GM19238 (cell line): Measurements from ENCODE around the gene VCP.

ENCODE experiments used
- DNase-seq: peaks from one replicate; pipeline ENCODE4 v3.0.0; 2011; ENCODE audit warnings: low spot score; ENCODE audit not compliant: insufficient read length

VCP gene

DNA sequence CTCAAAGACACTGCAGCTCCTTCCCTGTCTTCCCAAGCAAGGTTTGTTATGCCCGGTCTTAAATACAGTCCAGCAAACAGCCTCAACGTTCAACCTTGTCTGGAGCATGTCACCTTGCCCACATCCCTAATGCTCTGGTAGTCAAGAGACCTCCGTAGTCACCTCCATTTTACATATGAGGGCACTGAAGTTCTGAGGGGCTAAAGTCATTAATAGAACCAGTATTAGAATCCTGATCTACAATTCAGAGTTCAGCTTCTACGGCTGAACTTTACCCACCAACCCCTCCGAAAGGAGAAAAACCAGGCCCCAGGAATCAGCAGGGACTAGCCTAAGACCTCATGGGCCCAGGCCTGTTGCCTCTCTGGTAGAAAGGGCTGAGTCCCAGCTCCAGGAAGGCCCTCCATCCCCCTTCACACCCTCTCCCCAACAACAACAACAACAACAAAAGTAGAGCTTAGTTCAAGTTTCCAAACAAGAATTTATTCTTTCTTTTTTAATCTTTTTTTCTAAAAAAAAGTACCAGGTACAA lies 31.3 kb upstream of the VCP start:
- DNase-seq = no peak

GRCh38 chr9:35102769-35103659 lies 30.6 kb upstream of the VCP start, which contains the start of gene STOML2:
TSS of gene STOML2 (minus strand) at chr9:35103131. CDS start at chr9:35103094, 37 bp downstream.
- peak; percentile 96 for DNase-seq

DNA sequence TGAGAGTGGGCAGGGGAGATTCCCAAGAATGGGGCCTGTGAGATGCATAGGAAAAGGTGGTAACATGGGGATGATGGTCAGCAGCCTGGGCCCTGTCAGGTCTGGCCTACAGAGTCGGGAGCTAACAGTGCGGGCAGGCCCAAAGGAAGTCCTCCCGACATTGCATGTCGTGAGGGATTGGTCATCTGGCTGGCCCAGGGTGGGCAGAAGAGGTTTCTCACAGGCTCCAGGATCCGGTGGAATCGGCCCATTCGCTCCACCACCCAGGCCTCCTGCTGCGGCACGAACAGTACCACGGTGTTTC lies 30.0 kb upstream of the VCP start:
- DNase-seq = no peak

GRCh38 chr9:35097573-35097972 lies 25.1 kb upstream of the VCP start:
- no peak for DNase-seq

DNA sequence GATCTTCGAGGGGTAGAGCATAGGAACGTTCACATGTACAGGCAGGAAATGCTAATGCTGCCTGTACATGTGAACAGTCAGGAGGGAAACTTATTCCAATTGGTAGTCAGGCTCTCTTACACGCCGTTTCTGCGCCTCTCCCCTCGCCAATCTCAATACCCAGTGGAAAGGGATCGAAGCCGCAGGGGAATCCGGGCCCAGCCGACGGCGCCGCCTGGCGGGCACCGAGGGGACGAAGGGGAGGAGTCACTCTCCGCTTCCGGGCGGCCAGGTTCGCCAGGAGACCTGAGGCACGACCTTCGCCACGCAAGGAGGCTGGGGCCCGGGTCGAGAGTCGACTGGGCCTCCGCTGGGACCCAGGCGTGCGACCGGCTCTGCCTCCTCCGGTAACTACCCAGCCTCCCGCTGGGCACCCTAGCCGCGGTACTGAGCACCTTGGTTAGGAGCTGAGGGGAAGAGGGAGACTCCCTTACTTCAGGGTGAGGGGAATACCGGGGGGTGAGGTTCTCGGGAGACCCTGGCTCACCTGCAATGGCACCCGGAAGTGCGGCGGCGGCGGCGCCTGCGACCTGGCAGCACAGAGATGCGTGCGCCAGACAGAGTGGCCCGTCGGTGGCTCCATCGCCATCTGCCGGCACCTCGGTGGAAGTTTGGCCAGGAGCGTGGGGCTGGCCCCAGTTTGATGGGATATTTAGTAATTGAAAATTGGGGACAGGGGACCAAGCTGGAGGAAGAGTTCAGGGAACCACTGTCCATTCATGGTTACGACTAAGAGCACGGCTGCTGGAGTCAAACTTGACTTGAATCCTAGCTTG lies 23.8 kb upstream of the VCP start, which contains the start of gene PIGO:
Gene PIGO, minus strand, starts transcription at position 557 of the 815 bp plus-strand sequence. CDS start 1,026 bp downstream, outside the sequence.
- DNase-seq = peak; percentile 89

GRCh38 chr9:35091536-35091935 lies 19.1 kb upstream of the VCP start:
- no peak for DNase-seq

- no peak for DNase-seq
Observed at GRCh38 chr9:35089434-35089833, 17.0 kb upstream of the VCP start.

GRCh38 chr9:35085078-35085477 lies 12.7 kb upstream of the VCP start:
- DNase-seq = no peak

DNA sequence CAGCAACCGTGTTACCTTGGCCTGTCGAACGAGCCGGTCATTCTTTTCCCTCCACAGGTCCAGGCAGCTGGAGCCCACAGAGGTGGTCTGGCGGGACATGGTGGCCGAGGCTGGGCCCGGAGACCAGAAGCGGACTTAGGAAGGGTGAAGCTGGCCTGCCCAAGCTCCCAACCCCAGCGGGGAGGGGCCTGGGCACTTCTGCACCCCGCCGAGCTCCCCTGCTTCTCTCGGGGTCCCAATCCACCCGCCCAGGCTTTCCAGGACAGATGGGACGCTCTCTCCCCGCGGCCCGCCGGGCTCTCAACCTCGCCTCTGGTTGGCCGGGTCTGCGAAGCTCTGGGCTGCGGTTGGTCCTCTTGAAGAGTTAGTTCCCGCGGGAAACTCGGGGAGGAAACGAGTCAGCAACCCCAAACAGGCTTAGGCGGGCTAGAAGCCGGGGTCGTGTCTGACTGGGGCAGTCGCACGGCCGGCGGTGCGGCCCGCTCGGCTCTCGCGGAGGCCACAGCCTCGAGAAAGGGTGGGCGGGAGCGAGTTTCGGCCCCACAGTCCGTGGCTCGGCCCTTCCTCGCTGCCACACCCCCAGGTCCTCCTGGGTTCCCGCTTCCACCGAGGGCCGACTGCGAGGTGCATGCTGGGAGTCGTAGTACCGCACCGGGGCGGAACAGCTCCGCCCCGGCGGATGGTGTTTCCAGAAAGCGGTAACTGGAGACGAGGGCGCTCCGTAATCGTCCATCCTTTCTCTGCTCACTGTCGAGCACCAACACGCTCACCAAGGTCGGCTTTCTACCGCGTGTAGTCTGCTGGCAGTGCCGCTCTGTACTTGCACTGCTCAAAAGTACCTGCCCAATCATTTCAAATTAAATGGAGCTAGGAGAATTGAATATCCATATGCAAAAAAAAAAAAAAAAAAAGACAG lies 7.3 kb upstream of the VCP start, which contains the start of gene FANCG:
Gene FANCG, minus strand, starts transcription at position 517 of the 916 bp plus-strand sequence. Its CDS starts 418 bp downstream, at position 99.
- DNase-seq = peak; percentile 87

GRCh38 chr9:35079041-35079425 lies 6.6 kb upstream of the VCP start:
- DNase-seq = no peak

GRCh38 chr9:35078066-35078465 lies 5.6 kb upstream of the VCP start:
- DNase-seq = no peak

GRCh38 chr9:35076848-35077247 lies 4.4 kb upstream of the VCP start:
- no peak for DNase-seq

- DNase-seq = no peak
Observed at GRCh38 chr9:35075358-35075757, 2.9 kb upstream of the VCP start.

DNA sequence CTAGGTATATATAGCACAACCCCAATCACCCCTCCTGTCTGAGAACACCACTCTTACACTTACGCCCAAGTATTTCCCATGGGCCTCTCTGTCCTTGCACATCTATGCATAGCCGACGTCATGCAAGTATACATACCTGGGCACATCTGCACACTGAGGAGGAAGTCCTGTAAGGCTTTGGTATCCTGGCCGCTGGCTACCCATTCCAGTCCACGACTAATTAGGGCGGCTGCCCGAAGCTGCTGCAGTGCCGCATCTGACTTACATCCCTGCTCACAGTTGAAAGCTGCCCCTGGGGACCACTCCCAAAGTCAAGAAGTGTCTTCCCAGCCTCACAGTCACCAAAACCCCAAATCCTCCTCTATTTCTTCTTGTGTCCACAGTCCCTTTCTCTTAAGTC lies 2.4 kb upstream of the VCP start:
- DNase-seq = no peak

DNA sequence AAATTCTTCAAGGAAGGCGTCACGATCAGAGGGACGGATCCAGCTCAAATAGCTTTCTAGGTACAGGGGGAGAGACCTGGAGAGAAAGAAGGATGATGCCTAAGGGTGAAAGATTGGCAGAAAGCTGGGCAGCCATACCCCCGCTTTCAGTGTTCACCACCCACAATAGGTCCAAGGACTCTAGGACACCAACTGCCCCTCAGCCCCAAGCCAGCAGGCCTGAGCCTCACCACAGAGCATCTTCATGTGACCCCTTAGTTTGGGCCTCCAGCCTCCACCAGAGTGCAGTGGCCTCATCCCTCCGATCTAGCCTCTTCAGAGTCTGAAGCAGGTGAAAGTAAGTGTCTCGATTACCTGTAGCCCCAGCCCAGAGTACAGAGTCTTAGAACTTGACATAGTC lies 1.7 kb upstream of the VCP start:
- DNase-seq = no peak

- no peak for DNase-seq
Observed at GRCh38 chr9:35073279-35073612, 821 bp upstream of the VCP start.

- peak; percentile 79 for DNase-seq
Observed at GRCh38 chr9:35071814-35072460, 488 bp downstream of the VCP start.

- no peak for DNase-seq
Observed at GRCh38 chr9:35070823-35071813, 1.3 kb downstream of the VCP start.

DNA sequence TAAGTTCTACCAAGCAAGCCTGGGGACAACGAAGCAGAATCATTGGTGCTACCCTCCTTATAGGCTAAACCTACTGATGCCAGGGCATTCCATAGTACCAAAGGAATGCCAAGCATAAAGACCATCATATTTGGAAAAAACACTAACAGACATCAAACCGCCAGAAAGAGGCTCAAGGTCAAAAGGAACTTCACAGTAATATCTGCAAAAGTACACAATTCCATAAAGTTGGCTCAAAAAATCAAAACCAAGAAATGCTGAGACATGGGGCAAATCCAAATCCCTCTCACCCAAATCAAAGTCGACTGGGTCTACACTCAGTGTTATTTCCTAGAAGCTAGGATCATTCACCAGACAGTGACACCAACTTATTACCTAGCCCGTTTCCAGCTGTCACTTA lies 3.4 kb downstream of the VCP start:
- DNase-seq = no peak
